ENCODE data around the gene ACACA.

- TF ChIP-seq CTCF (conservative IDR thresholded peaks at IDR 0.05), result no peak
- no peak for TF ChIP-seq ZFX (IDR thresholded peaks at IDR 0.05)
These were observed 41.0 kb upstream of the ACACA start for GRCh38 chr17:37447641-37448040.

All from C4-2B (cell line).